ENCODE results near the gene RIMS1.
A peak's percentile ranks its signal among the peaks of the same experiment; 100 is the strongest.

Gene RIMS1

GRCh38 chr6:72414657-72415056, 528.3 kb downstream of the RIMS1 start:
- peak; percentile 18 for DNase-seq (ENCODE audit: low spot score)

GRCh38 chr6:72416744-72417465, 530.6 kb downstream of the RIMS1 start:
- DNase-seq (ENCODE audit: low spot score), result no peak

- no peak for DNase-seq (ENCODE audit: low spot score)
Measured at GRCh38 chr6:72417759-72418158, 531.4 kb downstream of the RIMS1 start.

GRCh38 chr6:72418495-72418894, 532.1 kb downstream of the RIMS1 start:
- DNase-seq (ENCODE audit: low spot score), result peak; percentile 17

- DNase-seq (ENCODE audit: low spot score), result no peak
Measured at GRCh38 chr6:72419966-72420365, 533.6 kb downstream of the RIMS1 start.

GRCh38 chr6:72420409-72420808, 534.1 kb downstream of the RIMS1 start:
- DNase-seq (ENCODE audit: low spot score), result no peak

GRCh38 chr6:72421387-72421786, 535.0 kb downstream of the RIMS1 start:
- DNase-seq (ENCODE audit: low spot score), result no peak

GRCh38 chr6:72422171-72422570, 535.8 kb downstream of the RIMS1 start:
- no peak for DNase-seq (ENCODE audit: low spot score)

GRCh38 chr6:72424476-72424875, 538.1 kb downstream of the RIMS1 start:
- peak; percentile 33 for DNase-seq (ENCODE audit: low spot score)

GRCh38 chr6:72425003-72425681, 538.8 kb downstream of the RIMS1 start:
- DNase-seq (ENCODE audit: low spot score), result no peak

GRCh38 chr6:72440611-72441010, 554.3 kb downstream of the RIMS1 start:
- DNase-seq (ENCODE audit: low spot score), result no peak

GRCh38 chr6:72446430-72446829, 560.1 kb downstream of the RIMS1 start:
- DNase-seq (ENCODE audit: low spot score), result no peak
